HG03565 (cell line): ENCODE measurements around the gene SPG7.

ENCODE experiments used
- ATAC-seq: cut with Tn5 transposase; IDR thresholded peaks from one replicate; pipeline ENCODE4 v1.9.1; 2021; ENCODE audit warnings: mild to moderate bottlenecking, moderate library complexity; ENCODE audit not compliant: unreplicated experiment

SPG7 gene

GRCh38 chr16:89545044-89545830 is 37.0 kb downstream of the SPG7 start:
- ATAC-seq = no peak

GRCh38 chr16:89545831-89546574 is 37.8 kb downstream of the SPG7 start:
- no peak for ATAC-seq

- ATAC-seq = no peak
Observed at GRCh38 chr16:89546781-89547180, 38.6 kb downstream of the SPG7 start.

GRCh38 chr16:89547291-89547690 is 39.1 kb downstream of the SPG7 start:
- ATAC-seq = no peak

- ATAC-seq = no peak
Observed at GRCh38 chr16:89547860-89548259, 39.7 kb downstream of the SPG7 start.

- no peak for ATAC-seq
Observed at GRCh38 chr16:89548344-89549006, 40.3 kb downstream of the SPG7 start.

- no peak for ATAC-seq
Observed at GRCh38 chr16:89549007-89549700, 41.0 kb downstream of the SPG7 start.

GRCh38 chr16:89550421-89551007 is 42.3 kb downstream of the SPG7 start:
- no peak for ATAC-seq

GRCh38 chr16:89552329-89552728 is 44.1 kb downstream of the SPG7 start:
- no peak for ATAC-seq

GRCh38 chr16:89552913-89553312 is 44.7 kb downstream of the SPG7 start:
- ATAC-seq = no peak

- no peak for ATAC-seq
Observed at GRCh38 chr16:89553733-89554132, 45.5 kb downstream of the SPG7 start.

GRCh38 chr16:89554343-89554742 is 46.1 kb downstream of the SPG7 start:
- no peak for ATAC-seq

- ATAC-seq = no peak
Observed at GRCh38 chr16:89555265-89555664, 47.1 kb downstream of the SPG7 start.

- no peak for ATAC-seq
Observed at GRCh38 chr16:89555780-89556179, 47.6 kb downstream of the SPG7 start.

- no peak for ATAC-seq
Observed at GRCh38 chr16:89556750-89557689, 48.8 kb downstream of the SPG7 start.

GRCh38 chr16:89557690-89558490 is 49.7 kb downstream of the SPG7 start:
- no peak for ATAC-seq

GRCh38 chr16:89560378-89561141 is 52.4 kb downstream of the SPG7 start, which contains the start of gene RPL13:
Gene RPL13, plus strand, starts transcription at chr16:89560682. Its CDS starts 278 bp downstream, at chr16:89560960.
- peak; percentile 74 for ATAC-seq
